Vagina (tissue), 2 donors: ENCODE data around the gene SLC16A8.

Experiments used
- CTCF ChIP-seq, 3 experiments: fragments of 450-650 bp in 2 of 3; fragments of 200-600 bp in 1 of 3; sonication (generic) in 1 of 3; IDR thresholded peaks; one replicate each; pipeline ENCODE4 v1.5.1; 2017 to 2019; ENCODE audit warnings: antibody characterized with exemption in 3 of 3, mild to moderate bottlenecking in 2 of 3, moderate library complexity in 2 of 3
- POLR2A ChIP-seq, 2 donors: fragments of 450-650 bp; IDR thresholded peaks; one replicate each; pipeline ENCODE4 v1.6.1; 2017; ENCODE audit warnings: antibody characterized with exemption in 2 of 2, mild to moderate bottlenecking in 2 of 2, moderate library complexity in 2 of 2

GRCh38 chr22:38078046-38078840, 5.7 kb downstream of the SLC16A8 start:
- TF ChIP-seq CTCF (IDR thresholded peaks at IDR 0.05) (no peak), POLR2A (IDR thresholded peaks at IDR 0.05) (no peak)
